Activated T-cell treated with anti-CD3 and anti-CD28 coated beads, Interleukin-2, amount 50 U/mL, for 4 hours (primary cell): ENCODE data around the gene NUMB. TPM values are rescaled to one million over a fixed set of nuclear protein-coding genes. Genes with fewer than 3 reads are reported as not detected.
"Not testable (repeated sequence)": the region's sequence is repeated elsewhere in the genome, so short reads cannot be mapped to it uniquely, and the experiment has no call there.

ENCODE experiments used
- ATAC-seq, 2 donors: fragments of 200-7000 bp; cut with Tn5 transposase; one replicate each; pipeline ENCODE4 v1.10.0; 2021
- DNase-seq: peaks from one replicate; pipeline ENCODE4 v3.0.0-alpha.2; 2020
- H3K27me3 Mint-ChIP-seq: one replicate; pipeline ENCODE4 v1.8.0; 2021; ENCODE audit warnings: low read depth, mixed read lengths
- H3K36me3 Mint-ChIP-seq: one replicate; pipeline ENCODE4 v1.8.0; 2022; ENCODE audit warnings: mixed read lengths; ENCODE audit not compliant: insufficient read depth
- H3K4me1 Mint-ChIP-seq: one replicate; pipeline ENCODE4 v1.8.0; 2021; ENCODE audit warnings: low read depth, mixed read lengths
- H3K4me3 Mint-ChIP-seq: one replicate; pipeline ENCODE4 v1.8.0; 2021; ENCODE audit warnings: mild to moderate bottlenecking, moderate library complexity, mixed read lengths
- H3K9me3 Mint-ChIP-seq: one replicate; pipeline ENCODE4 v1.8.0; 2021; ENCODE audit warnings: mixed read lengths
- total RNA-seq, 3 donors: library from RNA; stranded (reverse); gene quantifications; one replicate each; pipeline ENCODE4 v1.2.1, GENCODE V29; 2021

Gene NUMB
- total RNA-seq, 3 donors from 2014 or later: 32.6 to 42.8 (median 36.5) TPM

DNA sequence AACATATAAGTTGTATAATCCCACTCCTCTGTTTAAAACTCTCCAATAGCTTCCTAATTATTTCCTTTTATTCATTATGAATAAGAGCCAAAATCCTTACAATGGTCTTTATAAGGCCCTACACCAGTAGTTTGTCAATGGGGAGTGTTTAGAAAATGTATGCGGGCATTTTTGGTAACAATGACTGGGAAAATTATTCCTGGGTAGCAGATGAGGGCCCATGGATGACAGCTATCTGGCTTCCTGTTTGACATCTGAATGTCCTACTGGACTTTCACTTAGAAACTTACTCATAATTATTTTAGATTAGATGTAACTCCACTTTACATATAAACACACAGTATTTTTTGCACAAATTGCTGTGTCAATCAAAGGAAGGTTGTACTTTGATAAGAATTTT is 119.8 kb downstream of the NUMB start:
- H3K4me1 Mint-ChIP-seq: peaks cover 1% of the 10 kb centered on the region
- H3K27me3 Mint-ChIP-seq: no peaks in the 10 kb centered on the region
- no peak for DNase-seq
- no peak for ATAC-seq
- H3K9me3 Mint-ChIP-seq: no peaks in the 10 kb centered on the region
- H3K4me3 Mint-ChIP-seq: no peak overlapping the region
- H3K36me3 Mint-ChIP-seq: peaks cover 1% of the 10 kb centered on the region

DNA sequence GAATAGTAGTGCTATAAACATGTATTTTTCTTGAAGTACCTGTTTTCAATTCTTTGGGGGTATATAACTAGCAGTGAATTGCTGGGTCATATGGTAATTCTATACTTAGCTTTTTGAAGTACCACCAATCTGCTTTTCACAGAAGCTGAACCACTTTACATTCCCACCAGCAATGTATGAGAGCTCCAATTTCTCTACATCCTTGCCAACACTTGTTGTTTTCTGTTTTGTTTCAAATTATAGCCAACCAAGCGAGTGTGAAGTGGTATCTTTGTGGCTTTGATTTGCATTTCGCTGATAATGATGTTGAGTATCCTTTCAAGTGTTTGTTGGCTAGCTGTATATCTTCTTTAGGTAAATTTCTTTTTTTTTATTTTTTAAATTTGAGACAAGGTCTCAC is 125.3 kb downstream of the NUMB start:
- Mint-ChIP-seq H3K4me3 (no peak overlapping the region), H3K4me1 (peaks cover 1% of the 10 kb centered on the region), H3K27me3 (no peaks in the 10 kb centered on the region), H3K9me3 (no peaks in the 10 kb centered on the region), H3K36me3 (no peaks in the 10 kb centered on the region)
- no peak for DNase-seq
- ATAC-seq: no peak

DNA sequence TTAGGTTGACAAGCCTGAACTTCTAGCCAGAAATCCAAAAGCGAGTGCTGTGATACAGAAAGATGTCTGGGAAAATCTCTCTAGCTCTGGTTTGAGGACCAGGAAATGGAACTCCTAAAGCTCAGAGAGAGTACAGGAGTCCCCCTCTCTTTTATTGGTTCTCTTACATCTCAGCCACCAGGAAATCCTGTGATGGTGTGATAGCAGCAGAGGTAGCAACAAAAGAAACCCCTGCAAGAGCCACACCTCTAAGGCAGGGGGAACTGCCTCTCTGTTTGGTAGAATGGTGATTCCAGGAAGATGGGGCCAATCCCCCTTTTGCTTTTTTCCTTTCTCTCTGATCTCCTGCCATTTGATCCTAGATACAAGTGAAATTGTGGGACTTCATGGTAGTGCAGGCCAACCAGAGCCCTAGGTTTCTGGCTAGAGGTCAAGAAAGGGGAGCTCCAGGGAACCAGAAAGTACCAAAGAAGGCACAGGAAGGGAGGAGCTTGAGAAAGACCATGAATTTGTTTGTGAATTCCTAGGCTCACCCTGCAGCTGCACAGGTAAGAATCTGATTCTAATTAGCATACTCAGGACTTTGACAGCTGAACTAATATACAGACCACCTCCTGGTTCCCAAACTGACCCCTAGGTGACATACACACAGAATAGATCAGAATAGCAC is 132.6 kb downstream of the NUMB start:
- H3K27me3 Mint-ChIP-seq: no peaks in the 10 kb centered on the region
- peaks cover 6% of the 10 kb centered on the region for H3K36me3 Mint-ChIP-seq
- peak overlapping the region; percentile 14 for H3K4me3 Mint-ChIP-seq
- no peaks in the 10 kb centered on the region for H3K9me3 Mint-ChIP-seq
- DNase-seq (no peak), ATAC-seq (peak in 1 of 2 donors; percentile 43)
- H3K4me1 Mint-ChIP-seq: peaks cover 43% of the 10 kb centered on the region

DNA sequence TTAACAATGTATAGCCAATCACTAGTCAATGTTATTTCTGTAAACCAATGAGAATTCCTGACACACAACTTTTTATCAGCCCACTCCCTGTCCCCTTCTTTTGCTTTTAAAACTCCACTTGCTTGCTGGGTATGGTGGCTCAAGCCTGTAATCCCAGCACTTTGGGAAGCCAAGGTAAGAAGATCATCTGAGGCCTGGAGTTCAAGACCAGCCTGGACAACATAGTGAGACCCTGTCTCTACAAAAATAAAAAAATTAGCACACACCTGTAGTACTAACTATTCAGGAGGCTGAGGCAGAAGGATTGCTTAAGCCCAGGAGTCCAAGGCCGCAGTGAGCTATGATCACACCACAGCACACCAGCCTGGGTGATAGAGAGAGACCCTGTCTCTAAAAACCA is 133.3 kb downstream of the NUMB start:
- no peak for DNase-seq
- Mint-ChIP-seq H3K4me1 (peaks cover 43% of the 10 kb centered on the region), H3K9me3 (no peaks in the 10 kb centered on the region), H3K36me3 (peaks cover 6% of the 10 kb centered on the region), H3K4me3 (peak overlapping the region; percentile 14), H3K27me3 (no peaks in the 10 kb centered on the region)
- ATAC-seq: no peak

DNA sequence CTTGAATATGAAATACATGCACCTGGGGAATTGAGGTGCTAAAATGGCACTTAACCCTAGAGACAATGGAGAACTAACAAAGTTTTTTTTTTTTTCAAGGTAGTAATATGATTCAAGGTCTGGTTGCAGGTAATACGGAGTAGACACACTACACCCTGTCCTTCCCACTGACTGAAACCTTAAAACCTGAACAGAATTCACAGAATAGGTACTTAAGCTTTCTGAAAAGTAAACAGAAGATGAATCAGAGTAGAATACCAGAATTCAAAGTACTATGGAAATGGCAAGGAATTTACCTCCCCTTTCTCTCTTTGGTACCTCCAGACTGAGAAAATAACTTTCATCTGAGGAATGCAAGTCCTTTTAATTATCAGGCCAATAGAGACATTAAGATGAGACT is 133.8 kb downstream of the NUMB start:
- Mint-ChIP-seq H3K4me3 (no peak overlapping the region), H3K9me3 (no peaks in the 10 kb centered on the region), H3K36me3 (peaks cover 8% of the 10 kb centered on the region), H3K27me3 (no peaks in the 10 kb centered on the region), H3K4me1 (peaks cover 43% of the 10 kb centered on the region)
- no peak for ATAC-seq
- DNase-seq: no peak

DNA sequence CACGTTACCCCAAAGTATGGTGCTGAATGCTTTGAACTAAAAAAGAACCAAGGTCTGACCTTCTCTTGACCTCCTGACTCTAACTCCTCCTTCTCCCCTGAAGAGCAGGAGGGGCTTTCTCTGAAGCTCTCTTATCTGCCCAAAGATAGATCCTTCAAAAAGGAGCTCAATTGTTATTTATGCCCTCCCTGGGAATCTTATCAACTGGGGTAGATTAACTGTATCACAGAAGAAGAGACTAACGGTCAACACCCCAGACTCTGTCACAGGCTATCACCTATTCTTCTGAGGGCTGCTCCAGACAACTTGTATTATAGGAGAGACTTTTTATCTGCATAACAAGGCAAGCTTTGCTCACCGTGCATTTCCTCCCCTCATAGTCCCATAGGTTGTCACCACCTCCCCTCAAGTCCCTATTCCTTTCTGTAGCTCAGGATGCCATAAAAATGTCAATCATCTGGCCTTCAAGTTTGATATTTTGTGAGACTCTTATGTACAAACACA is 134.4 kb downstream of the NUMB start:
- H3K4me1 Mint-ChIP-seq: peaks cover 43% of the 10 kb centered on the region
- DNase-seq (no peak), ATAC-seq (no peak)
- H3K9me3 Mint-ChIP-seq: no peaks in the 10 kb centered on the region
- no peaks in the 10 kb centered on the region for H3K27me3 Mint-ChIP-seq
- H3K36me3 Mint-ChIP-seq: peaks cover 11% of the 10 kb centered on the region
- no peak overlapping the region for H3K4me3 Mint-ChIP-seq

DNA sequence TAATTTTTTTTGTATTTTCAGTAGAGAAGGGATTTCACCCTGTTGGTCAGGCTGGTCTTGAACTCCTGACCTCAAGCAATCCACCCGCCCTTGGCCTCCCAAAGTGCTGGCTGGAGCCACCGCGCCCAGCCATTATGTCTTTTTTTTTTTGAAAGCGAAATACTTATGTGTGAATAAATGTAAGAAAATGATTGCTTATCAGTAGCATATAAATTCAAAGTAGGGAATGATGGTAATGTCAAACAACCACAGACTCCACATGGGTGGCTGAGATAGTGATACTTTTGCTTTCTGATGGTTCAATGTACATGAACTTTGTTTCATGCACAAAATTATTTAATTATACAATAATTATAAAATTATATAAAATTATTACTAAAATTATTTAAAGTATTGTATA is 145.2 kb downstream of the NUMB start:
- Mint-ChIP-seq H3K9me3 (no peaks in the 10 kb centered on the region), H3K4me3 (no peak overlapping the region), H3K27me3 (no peaks in the 10 kb centered on the region), H3K4me1 (peaks cover 10% of the 10 kb centered on the region), H3K36me3 (peaks cover 9% of the 10 kb centered on the region)
- DNase-seq (no peak), ATAC-seq (no peak)

DNA sequence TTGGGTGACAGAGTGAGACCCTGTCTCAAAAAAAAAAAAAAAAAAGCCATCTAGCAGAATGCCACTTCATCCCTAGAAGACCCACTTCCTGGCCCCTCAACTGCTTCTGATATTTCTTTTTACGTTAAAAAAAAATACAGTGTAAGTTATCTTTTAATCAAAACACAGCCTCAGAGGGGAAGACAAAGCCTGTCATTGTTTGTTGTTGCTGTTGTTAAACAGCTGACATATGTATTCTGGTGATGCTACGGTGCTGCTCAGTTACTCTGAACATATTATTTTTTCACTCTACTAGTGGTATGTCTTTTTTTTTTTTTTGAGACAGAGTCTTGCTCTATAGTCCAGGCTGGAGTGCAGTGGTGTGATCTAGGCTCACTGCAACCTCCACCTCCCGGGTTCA is 145.7 kb downstream of the NUMB start:
- Mint-ChIP-seq H3K4me1 (peaks cover 10% of the 10 kb centered on the region), H3K36me3 (peaks cover 9% of the 10 kb centered on the region), H3K27me3 (no peaks in the 10 kb centered on the region), H3K4me3 (no peak overlapping the region), H3K9me3 (no peaks in the 10 kb centered on the region)
- no peak for ATAC-seq
- DNase-seq: no peak

DNA sequence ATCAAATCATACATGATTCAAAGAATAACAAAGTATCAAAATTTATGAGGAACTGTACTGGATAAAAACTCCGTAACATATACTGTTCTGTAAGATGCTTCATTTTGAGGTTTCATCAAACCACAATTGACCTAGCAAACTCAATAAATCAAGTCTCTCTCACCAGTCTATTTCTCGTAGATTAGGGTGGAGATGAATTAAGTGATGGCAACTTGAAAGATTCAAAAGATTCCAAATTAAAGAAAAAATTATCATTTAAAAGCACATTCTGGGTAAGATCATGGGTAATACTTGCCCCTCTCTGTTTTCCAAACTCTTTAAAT is 146.7 kb downstream of the NUMB start:
- peaks cover 10% of the 10 kb centered on the region for H3K4me1 Mint-ChIP-seq
- no peak for ATAC-seq

DNA sequence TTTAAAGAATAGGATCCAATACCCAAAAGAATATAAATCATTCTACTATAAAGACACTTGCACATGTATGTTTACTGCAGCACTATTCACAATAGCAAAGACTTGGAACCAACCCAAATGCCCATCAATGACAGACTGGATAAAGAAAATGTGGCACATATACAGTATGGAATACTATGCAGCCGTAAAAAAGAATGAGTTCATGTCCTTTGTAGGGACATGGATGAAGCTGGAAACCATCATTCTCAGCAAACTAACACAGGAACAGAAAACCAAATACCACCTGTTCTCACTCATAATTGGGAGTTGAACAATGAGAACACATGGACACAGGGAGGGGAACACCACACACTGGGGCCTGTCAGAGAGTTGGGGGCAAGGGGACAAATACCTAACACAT is 149.1 kb downstream of the NUMB start:
- not testable (repeated sequence) for ATAC-seq, DNase-seq, H3K36me3 Mint-ChIP-seq, H3K4me3 Mint-ChIP-seq, H3K9me3 Mint-ChIP-seq, H3K27me3 Mint-ChIP-seq
- peaks cover 12% of the 10 kb centered on the region for H3K4me1 Mint-ChIP-seq

More for the DNA sequence above, 146.7 kb downstream of the NUMB start:
- no peak for DNase-seq
- Mint-ChIP-seq H3K4me3 (no peak overlapping the region), H3K27me3 (no peaks in the 10 kb centered on the region), H3K9me3 (no peaks in the 10 kb centered on the region), H3K36me3 (peaks cover 9% of the 10 kb centered on the region)

DNA sequence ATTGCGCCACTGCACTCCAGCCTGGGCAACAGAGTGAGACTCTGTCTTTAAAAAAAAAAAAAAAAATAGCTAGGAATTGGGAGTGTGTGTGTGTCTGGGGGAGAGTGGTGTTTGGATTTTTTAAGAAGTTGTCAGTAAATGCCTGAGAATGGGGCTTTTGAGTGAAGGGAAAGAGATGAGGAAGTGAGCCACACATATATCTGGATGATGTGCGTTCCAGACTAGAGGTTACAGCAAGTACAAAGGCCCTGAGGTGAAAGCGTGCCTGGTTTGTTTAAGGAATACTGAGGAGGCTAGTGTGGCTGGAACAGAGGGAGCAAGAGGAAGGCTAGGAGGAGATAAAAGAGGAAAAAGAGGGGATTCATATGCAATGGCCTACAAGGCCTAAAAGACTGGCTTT is 151.1 kb downstream of the NUMB start:
- Mint-ChIP-seq H3K4me3 (no peak overlapping the region), H3K27me3 (no peaks in the 10 kb centered on the region), H3K9me3 (no peaks in the 10 kb centered on the region), H3K36me3 (peaks cover 9% of the 10 kb centered on the region), H3K4me1 (peaks cover 11% of the 10 kb centered on the region)
- DNase-seq: no peak
- ATAC-seq: no peak

DNA sequence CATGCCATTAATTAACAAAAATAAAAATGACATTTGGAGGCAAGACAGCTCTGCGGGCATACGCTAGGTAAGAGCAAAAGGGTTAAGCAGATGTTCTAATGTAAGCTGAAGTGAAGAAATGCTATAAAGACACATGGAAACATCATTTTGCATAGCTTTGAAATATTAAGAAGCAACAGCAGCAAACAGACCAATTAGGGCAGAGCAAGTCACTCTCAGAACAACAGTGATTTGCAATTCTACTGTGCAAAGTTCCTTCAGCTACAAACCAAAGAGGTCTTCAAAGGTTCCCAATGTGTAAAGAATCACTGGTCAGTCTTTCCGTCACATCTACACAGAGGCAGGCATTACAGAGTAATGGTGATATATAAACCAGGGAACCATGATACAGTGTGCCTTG is 152.8 kb downstream of the NUMB start:
- no peak for ATAC-seq
- peaks cover 4% of the 10 kb centered on the region for H3K4me1 Mint-ChIP-seq

DNA sequence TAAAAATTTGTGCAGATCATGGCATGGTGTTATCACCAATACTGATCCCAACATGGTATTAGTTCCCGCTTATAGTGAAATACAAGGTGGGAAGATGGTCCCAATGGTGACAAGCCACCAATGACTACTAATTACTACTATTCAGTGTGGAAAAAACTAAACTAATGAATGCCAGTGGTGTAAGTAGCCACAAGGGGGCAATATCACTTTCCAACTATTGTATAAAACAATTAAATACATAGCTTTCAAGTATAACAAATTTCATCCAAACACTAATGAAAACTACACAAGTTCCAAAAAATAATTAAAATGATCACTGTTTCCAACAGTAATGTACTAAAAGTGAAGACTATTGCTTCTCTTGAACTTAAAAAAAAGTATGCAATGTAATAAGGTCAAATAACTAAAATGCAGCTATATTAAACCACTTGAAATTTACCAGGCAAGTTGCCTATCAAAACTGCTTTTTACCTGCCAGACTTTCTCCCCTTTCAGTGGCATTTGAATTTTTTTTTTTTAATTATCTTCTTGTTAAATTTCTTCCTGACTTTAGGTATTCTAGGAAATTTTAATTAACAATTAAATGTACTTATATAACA is 163.0 kb downstream of the NUMB start:
- DNase-seq (no peak), ATAC-seq (no peak)
- no peaks in the 10 kb centered on the region for H3K27me3 Mint-ChIP-seq
- H3K9me3 Mint-ChIP-seq: no peaks in the 10 kb centered on the region
- no peak overlapping the region for H3K4me3 Mint-ChIP-seq
- H3K4me1 Mint-ChIP-seq: peaks cover 11% of the 10 kb centered on the region
- H3K36me3 Mint-ChIP-seq: peaks cover 27% of the 10 kb centered on the region

More for the DNA sequence above, 152.8 kb downstream of the NUMB start:
- no peak for DNase-seq
- H3K36me3 Mint-ChIP-seq: peaks cover 9% of the 10 kb centered on the region
- no peak overlapping the region for H3K4me3 Mint-ChIP-seq
- H3K9me3 Mint-ChIP-seq: no peaks in the 10 kb centered on the region
- H3K27me3 Mint-ChIP-seq: no peaks in the 10 kb centered on the region

DNA sequence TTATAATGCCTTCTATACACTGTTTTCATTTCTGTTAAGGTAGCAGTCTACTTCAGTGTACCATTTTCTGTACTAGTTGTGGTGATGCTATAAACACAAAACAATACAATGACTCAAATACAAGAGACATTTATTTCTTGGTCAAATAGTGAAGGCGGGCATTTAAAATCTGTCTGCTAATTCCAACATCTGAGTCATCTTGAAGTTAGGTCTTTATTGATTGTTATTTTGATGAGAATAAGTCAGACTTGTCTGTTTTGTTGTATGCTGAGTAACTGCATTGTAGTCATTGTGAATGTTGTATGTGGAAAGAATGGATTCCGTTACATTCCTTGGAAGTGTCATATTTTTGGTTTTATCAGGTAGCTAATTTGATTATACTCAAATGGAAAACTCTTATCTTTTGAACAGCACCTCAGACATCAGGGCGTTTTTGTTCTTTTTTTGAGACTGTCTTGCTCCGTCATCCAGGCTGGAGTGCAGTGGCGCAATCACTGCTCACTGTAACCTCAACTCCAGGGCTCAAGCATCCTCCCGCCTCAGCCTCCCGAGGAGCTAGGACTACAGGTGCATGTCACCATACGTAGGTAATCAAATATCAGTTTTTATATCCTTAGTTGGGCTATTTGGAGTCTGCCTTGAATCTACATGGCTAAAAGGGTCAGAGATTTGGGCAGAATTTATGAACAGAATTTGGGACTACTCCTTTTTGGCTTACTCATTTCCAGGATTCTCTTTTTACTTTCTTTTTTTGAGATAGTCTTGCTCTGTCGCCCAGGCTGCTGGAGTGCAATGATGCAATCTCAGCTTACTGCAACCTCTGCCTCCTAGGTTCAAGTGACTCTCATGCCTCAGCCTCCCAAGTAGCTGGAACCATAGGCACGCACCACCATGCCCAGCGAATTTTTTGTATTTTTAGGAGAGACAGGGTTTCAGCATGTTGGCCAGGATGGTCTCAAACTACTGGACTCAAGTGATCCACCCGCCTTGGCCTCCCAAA is 164.3 kb downstream of the NUMB start:
- no peak overlapping the region for H3K4me3 Mint-ChIP-seq
- peaks cover 21% of the 10 kb centered on the region for H3K4me1 Mint-ChIP-seq
- DNase-seq (no peak), ATAC-seq (no peak)
- H3K27me3 Mint-ChIP-seq: no peaks in the 10 kb centered on the region
- no peaks in the 10 kb centered on the region for H3K9me3 Mint-ChIP-seq
- H3K36me3 Mint-ChIP-seq: peaks cover 23% of the 10 kb centered on the region
